Testis (tissue), 2 donors: ENCODE measurements around the gene HEATR5B.

Experiments
- CTCF ChIP-seq, 3 experiments: fragments of 450-650 bp in 2 of 3; fragments of 200-600 bp in 1 of 3; sonication (generic) in 1 of 3; IDR thresholded peaks; one replicate each; pipeline ENCODE4 v1.5.1; 2016 to 2019; ENCODE audit warnings: antibody characterized with exemption in 3 of 3, mild to moderate bottlenecking in 2 of 3, moderate library complexity in 1 of 3
- POLR2A ChIP-seq: fragments of 450-650 bp; IDR thresholded peaks from one replicate; pipeline ENCODE4 v1.6.1; 2017; ENCODE audit warnings: antibody characterized with exemption, mild to moderate bottlenecking, moderate library complexity

- no peak for TF ChIP-seq CTCF (IDR thresholded peaks at IDR 0.05)
- no peak for TF ChIP-seq POLR2A
These were observed 1.6 kb upstream of the HEATR5B start for GRCh38 chr2:37085731-37086147.
